Psoas muscle (tissue), 8 donors: ENCODE data around the gene BUD31. TPM values are rescaled to one million over a fixed set of nuclear protein-coding genes. Genes with fewer than 3 reads are reported as not detected.

Experiments
- ATAC-seq, 4 donors: fragments of 200-7000 bp; cut with Tn5 transposase; one replicate each; pipeline ENCODE4 v1.9.1; 2020; ENCODE audit warnings: moderate library complexity in 3 of 4, mild to moderate bottlenecking in 2 of 4
- DNase-seq, 2 donors: peaks; one replicate each; pipeline ENCODE4 v3.0.0-alpha.2; 2020
- H3K27ac ChIP-seq: fragments of 200-600 bp; one replicate; pipeline ENCODE4 v1.8.0; 2022
- H3K27me3 ChIP-seq, 3 donors: fragments of 200-600 bp in 1 of 3; one replicate each; pipeline versions ENCODE4 v1.6.1 to v1.8.0; 2013 to 2022; ENCODE audit warnings: low read length in 2 of 3, mild to moderate bottlenecking in 2 of 3, moderate library complexity in 1 of 3; ENCODE audit not compliant: insufficient read depth in 3 of 3
- H3K36me3 ChIP-seq, 2 donors: fragments of 200-600 bp in 1 of 2; one replicate each; pipeline versions ENCODE4 v1.6.1 to v1.8.0; 2013 to 2022; ENCODE audit warnings: low read depth in 1 of 2, mild to moderate bottlenecking in 1 of 2, moderate library complexity in 1 of 2; ENCODE audit not compliant: insufficient read depth in 1 of 2
- H3K4me1 ChIP-seq: fragments of 200-600 bp; one replicate; pipeline ENCODE4 v1.8.0; 2022
- H3K4me3 ChIP-seq: fragments of 200-600 bp; one replicate; pipeline ENCODE4 v1.8.0; 2022; ENCODE audit warnings: mild to moderate bottlenecking
- H3K9me3 ChIP-seq: fragments of 200-600 bp; one replicate; pipeline ENCODE4 v1.8.0; 2022
- WGBS, 3 donors: extraction: QIAGEN DNeasy Blood & Tissue Kit; methylation state at CpG; one replicate each; pipeline versions ENCODE4 v1.1.6 to v1.1.7; 2013; 5-methylcytosine and 5-hydroxymethylcytosine counted together
- intact Hi-C, 2 donors: fragments of 100-400 bp; cut with DNase I; formaldehyde crosslinking; loops; one replicate each; pipeline versions ENCODE4 v1.11.0 to v1.14.2; 2022
- polyA plus RNA-seq, 3 donors: library from polyadenylated mRNA; stranded (reverse); fragments of 200-250 nt; gene quantifications; one replicate each; pipeline ENCODE4 v1.2.3, GENCODE V29; 2013
- total RNA-seq, 4 donors: library from RNA; stranded (reverse); fragmentation: NEBNext Ultra II Directional in 2 of 4; extraction: Animal tissue kit (Norgen Biotek cat#: 25700) in 2 of 4; gene quantifications; one replicate each; pipeline versions ENCODE4 v1.2.1 to v1.2.4, GENCODE V29; 2021 to 2023
- TF ChIP-seq, protein P1 (sequence below): fragments of 200-600 bp; IDR thresholded peaks from one replicate; pipeline ENCODE4 v1.8.0; 2022; ENCODE audit warnings: antibody characterized with exemption
- donor health status: healthy with polysubstance abuse.
- donor health status: DM: no; HTN: no; CAD: no; lungs with moderate emphysema.
- donor health status: Bipolar disorder and iron deficiency.
- donor health status: healthy.
- donor health status: DM: yes; HTN: yes; CAD: no.
- donor health status: DM: no; HTN: no; CAD: no.
- donor health status: DM: no; HTN: no; CAD: no.
- donor health status: DM: yes; HTN: yes; CAD: no.

The BUD31 gene
- total and polyA plus RNA-seq, 7 donors, result 30.2 to 115 (median 46.8) TPM

DNA sequence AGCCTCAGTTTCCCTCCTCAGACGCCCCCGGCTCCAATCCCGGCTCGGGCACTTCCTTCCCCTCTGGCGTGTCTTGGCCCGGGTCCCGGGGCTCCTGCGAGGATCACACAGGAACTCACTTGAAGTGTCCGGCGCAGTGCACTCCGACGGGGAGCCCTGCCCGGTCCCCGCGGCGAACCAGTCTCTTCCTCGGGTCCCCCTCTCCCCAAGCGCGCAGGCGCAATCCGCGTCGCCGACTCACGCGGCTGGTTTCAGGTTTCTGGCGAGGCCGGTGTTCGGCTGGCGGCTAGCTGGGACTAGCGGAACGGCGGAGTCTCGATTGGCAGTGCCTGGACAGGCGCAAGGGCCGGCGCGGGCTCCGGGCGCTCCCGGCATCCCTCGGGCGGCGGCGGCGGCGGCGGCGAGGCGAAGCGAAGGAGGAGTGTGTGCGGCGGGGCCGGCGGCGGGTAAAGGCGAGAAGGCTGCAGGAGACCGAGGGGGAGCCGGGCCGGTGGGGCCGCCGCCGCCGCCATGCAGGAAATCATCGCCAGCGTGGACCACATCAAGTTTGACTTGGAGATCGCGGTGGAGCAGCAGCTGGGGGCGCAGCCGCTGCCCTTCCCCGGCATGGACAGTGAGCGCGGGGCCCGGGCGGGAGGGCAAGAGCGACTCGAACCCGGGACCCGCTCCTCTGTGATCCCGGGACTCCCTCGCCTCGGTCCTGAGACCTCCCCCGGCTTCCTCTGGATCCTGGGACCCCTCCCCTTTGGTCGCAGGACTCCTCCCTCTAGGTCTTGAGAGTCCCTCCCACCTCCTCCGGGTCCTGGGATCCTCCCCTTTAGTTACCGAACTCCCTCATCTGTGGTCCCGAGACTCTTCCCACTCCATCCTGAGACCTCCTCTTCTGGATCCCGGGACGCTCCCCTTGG lies 30.1 kb downstream of the BUD31 start, which contains the start of the genes CPSF4 and PTCD1:
Gene CPSF4, plus strand, starts transcription at position 371 of the 908 bp plus-strand sequence. Its CDS starts 140 bp downstream, at position 511.
Gene PTCD1, minus strand, starts transcription at position 226 of the 908 bp plus-strand sequence. CDS start 3,556 bp downstream, outside the sequence.
- H3K9me3 ChIP-seq, result no peaks in the 10 kb centered on the region
- ATAC-seq (peak; percentile 96 to 98 (median 98)), DNase-seq (peak; percentile 97 to 99)
- no peaks in the 10 kb centered on the region for H3K27me3 ChIP-seq
- peaks cover 31% of the 10 kb centered on the region for H3K4me1 ChIP-seq
- TF ChIP-seq, protein P1, sequence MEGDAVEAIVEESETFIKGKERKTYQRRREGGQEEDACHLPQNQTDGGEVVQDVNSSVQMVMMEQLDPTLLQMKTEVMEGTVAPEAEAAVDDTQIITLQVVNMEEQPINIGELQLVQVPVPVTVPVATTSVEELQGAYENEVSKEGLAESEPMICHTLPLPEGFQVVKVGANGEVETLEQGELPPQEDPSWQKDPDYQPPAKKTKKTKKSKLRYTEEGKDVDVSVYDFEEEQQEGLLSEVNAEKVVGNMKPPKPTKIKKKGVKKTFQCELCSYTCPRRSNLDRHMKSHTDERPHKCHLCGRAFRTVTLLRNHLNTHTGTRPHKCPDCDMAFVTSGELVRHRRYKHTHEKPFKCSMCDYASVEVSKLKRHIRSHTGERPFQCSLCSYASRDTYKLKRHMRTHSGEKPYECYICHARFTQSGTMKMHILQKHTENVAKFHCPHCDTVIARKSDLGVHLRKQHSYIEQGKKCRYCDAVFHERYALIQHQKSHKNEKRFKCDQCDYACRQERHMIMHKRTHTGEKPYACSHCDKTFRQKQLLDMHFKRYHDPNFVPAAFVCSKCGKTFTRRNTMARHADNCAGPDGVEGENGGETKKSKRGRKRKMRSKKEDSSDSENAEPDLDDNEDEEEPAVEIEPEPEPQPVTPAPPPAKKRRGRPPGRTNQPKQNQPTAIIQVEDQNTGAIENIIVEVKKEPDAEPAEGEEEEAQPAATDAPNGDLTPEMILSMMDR, result no peak
- intact Hi-C loops, result no loop called here
- peak within 1 kb of the TSS; percentile 91 for H3K27ac ChIP-seq
- WGBS, 3 donors, result 0 to 1% (median 1%) methylated on average over 51 to 89 of the region's 89 CpGs
- peak within 1 kb of the TSS; percentile 89 for H3K4me3 ChIP-seq
- H3K36me3 ChIP-seq, result peaks cover 6 to 32% of the 10 kb centered on the region in 2 donors

DNA sequence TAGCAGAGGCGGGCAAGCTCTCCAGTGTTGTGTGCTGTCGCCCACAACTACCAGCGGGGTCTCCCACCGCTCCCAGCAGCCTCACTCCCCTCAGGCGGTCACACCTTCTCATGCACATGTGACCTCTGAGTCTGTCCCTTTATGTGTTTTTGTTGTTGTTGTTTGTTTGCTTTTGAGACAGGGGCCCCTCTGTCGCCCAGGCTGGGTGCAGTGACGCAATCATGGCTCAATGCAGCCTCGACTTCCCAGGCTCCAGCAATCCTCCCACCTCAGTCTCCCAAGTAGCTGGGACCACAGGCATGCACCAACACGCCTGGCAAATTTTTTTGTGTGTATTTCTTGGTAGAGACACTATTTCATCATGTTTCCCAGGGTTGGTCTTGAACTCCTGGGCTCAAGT lies 31.4 kb downstream of the BUD31 start:
- DNase-seq (no peak), ATAC-seq (no peak)
- intact Hi-C loops, result no loop called here
- no peak overlapping the region for H3K27ac ChIP-seq
- WGBS, 3 donors, result 65 to 71% (median 69%) methylated on average over 9 of the region's 9 CpGs
- TF ChIP-seq, protein P1, result no peak
- H3K9me3 ChIP-seq, result no peaks in the 10 kb centered on the region
- H3K4me3 ChIP-seq, result peak overlapping the region; percentile 89
- H3K36me3 ChIP-seq, result peaks cover 4 to 32% of the 10 kb centered on the region in 2 donors
- H3K27me3 ChIP-seq, result no peaks in the 10 kb centered on the region
- H3K4me1 ChIP-seq, result peaks cover 31% of the 10 kb centered on the region

- H3K27ac ChIP-seq, result no peak overlapping the region
- ATAC-seq, result no peak
- no peak for DNase-seq
- 79 to 84% (median 80%) methylated on average over 4 of the region's 4 CpGs for WGBS, 3 donors
- peaks cover 10 to 87% of the 10 kb centered on the region in 2 donors for H3K36me3 ChIP-seq
- no peak overlapping the region for H3K4me3 ChIP-seq
- intact Hi-C loops, result no loop called here
- peaks cover 15% of the 10 kb centered on the region for H3K4me1 ChIP-seq
- no peaks in the 10 kb centered on the region for H3K27me3 ChIP-seq
- TF ChIP-seq, protein P1, result no peak
- no peaks in the 10 kb centered on the region for H3K9me3 ChIP-seq
Measured at GRCh38 chr7:99446096-99446495, 37.3 kb downstream of the BUD31 start.

GRCh38 chr7:99447943-99448342 lies 39.2 kb downstream of the BUD31 start:
- Histone ChIP-seq H3K27me3 (no peaks in the 10 kb centered on the region), H3K4me3 (no peak overlapping the region), H3K36me3 (peaks cover 10 to 99% of the 10 kb centered on the region in 2 donors), H3K9me3 (no peaks in the 10 kb centered on the region), H3K27ac (no peak overlapping the region), H3K4me1 (peaks cover 3% of the 10 kb centered on the region)
- TF ChIP-seq, protein P1, result no peak
- no peak for ATAC-seq
- intact Hi-C loops, result no loop called here
- DNase-seq, result no peak
- WGBS, 3 donors, result 85 to 93% (median 88%) methylated on average over 10 of the region's 10 CpGs
